Prostate gland (tissue), 2 donors: ENCODE results near the gene CERS6. TPM values are rescaled to one million over a fixed set of nuclear protein-coding genes. Genes with fewer than 3 reads are reported as not detected.
A peak's percentile ranks its signal among the peaks of the same experiment; 100 is the strongest.
"Not testable (repeated sequence)": the region's sequence is repeated elsewhere in the genome, so short reads cannot be mapped to it uniquely, and the experiment has no call there.

Source experiments
- DNase-seq: peaks from one replicate; pipeline ENCODE4 v3.0.0-alpha.2; 2019; ENCODE audit warnings: low spot score
- H3K27ac ChIP-seq, 2 donors: fragments of 200-600 bp; sonication (generic); 2 replicates each; pipeline ENCODE4 v1.5.1; 2017 to 2019
- H3K27me3 ChIP-seq: fragments of 200-600 bp; sonication (generic); replicated peaks from 2 replicates; pipeline ENCODE4 v1.5.1; 2019; ENCODE audit not compliant: insufficient read depth
- H3K36me3 ChIP-seq, 2 donors: fragments of 200-600 bp; sonication (generic); 1 replicate in 1 of 2; 2 replicates in 1 of 2; pipeline versions ENCODE4 v1.5.1 to v1.8.1; 2017 to 2019
- H3K4me1 ChIP-seq: fragments of 200-600 bp; sonication (generic); replicated peaks from 2 replicates; pipeline ENCODE4 v1.5.1; 2019
- H3K4me3 ChIP-seq, 2 donors: fragments of 200-600 bp; sonication (generic); 2 replicates each; pipeline ENCODE4 v1.5.1; 2017 to 2019
- H3K9me3 ChIP-seq: fragments of 200-600 bp; sonication (generic); 2 replicates; pipeline ENCODE4 v1.5.1; 2017
- POLR2A ChIP-seq: fragments of 450-650 bp; IDR thresholded peaks from one replicate; pipeline ENCODE4 v1.6.1; 2016; ENCODE audit warnings: antibody characterized with exemption, mild to moderate bottlenecking
- POLR2AphosphoS5 ChIP-seq: sonication (generic); formaldehyde crosslinking; IDR thresholded peaks from one replicate; pipeline ENCODE4 v1.6.1; 2017; ENCODE audit warnings: antibody characterized with exemption
- WGBS: methylation state at CpG from one replicate; pipeline ENCODE4 v1.1.5; 2018; 5-methylcytosine and 5-hydroxymethylcytosine counted together
- intact Hi-C: fragments of 100-400 bp; cut with DNase I; formaldehyde crosslinking; loops from one replicate; pipeline ENCODE4 v1.14.2; 2022
- total RNA-seq, 2 donors: library from RNA; depleted of rRNA; stranded (reverse); fragments of >200 nt; gene quantifications; one replicate each; pipeline ENCODE4 v1.1.0, GENCODE V29; 2016
- TF ChIP-seq, protein P1 (sequence below), 4 experiments: fragments of 200-600 bp in 2 of 4; fragments of 450-650 bp in 2 of 4; sonication (generic) in 2 of 4; IDR thresholded peaks; 1 replicate in 3 of 4; 2 replicates in 1 of 4; pipeline ENCODE4 v1.5.1; 2016 to 2019; ENCODE audit warnings: antibody characterized with exemption in 4 of 4, mild to moderate bottlenecking in 2 of 4, moderate library complexity in 2 of 4

The CERS6 gene, protein sequence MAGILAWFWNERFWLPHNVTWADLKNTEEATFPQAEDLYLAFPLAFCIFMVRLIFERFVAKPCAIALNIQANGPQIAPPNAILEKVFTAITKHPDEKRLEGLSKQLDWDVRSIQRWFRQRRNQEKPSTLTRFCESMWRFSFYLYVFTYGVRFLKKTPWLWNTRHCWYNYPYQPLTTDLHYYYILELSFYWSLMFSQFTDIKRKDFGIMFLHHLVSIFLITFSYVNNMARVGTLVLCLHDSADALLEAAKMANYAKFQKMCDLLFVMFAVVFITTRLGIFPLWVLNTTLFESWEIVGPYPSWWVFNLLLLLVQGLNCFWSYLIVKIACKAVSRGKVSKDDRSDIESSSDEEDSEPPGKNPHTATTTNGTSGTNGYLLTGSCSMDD
- 10 to 100 TPM; 30.1 to 67.8 TPM for total RNA-seq

DNA sequence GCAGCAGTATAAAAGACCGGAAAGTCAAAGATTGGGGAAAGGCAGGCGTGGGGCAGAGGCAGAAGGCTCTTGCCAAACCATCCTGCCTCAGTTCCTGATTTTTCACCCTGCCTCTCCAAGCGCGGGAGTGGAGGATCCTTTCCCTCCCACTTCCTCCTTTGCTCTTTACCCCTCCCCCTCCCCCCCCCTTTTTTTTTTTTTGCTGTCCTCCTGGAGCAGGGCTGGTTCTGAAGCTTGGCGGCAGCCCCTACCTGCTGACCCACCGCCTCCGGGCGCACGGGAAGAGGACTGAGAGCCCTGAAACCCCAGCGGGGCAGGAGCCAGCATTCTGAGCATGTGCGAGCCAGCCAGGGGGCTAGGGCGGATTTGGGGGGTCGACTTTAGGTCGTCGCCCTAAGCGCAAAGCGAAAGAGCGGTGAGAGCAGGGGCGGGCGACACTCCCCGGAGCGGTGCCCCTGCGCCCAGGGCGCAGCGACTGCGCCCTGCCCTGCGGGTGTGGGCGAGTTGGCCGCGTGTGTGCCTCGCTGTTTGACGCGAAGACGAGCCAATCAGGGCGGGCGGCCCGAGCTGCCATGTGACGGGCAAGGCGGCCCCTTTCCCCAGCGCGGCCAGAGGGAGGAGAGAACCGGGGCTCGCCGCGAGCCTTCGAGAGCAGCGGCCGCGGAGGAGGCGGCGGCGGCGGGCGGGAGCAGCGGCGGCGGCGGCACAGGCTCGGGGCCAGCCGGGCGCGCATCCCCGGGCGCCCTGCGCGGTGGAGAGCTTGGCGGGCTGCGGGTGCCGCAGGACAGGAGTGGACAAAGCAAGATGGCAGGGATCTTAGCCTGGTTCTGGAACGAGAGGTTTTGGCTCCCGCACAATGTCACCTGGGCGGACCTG lies at the start of gene CERS6:
CERS6 (plus strand) TSS at position 628 of the 876 bp plus-strand sequence; CDS start at position 805, 177 bp downstream.
- peak within 1 kb of the TSS; percentile 92 to 94 for H3K4me3 ChIP-seq
- no peaks in the 10 kb centered on the region for H3K27me3 ChIP-seq
- peak; percentile 97 for DNase-seq
- WGBS: under 1% methylated on average over 65 of the region's 72 CpGs
- H3K36me3 ChIP-seq: no peaks in the 10 kb centered on the region
- H3K9me3 ChIP-seq: no peaks in the 10 kb centered on the region
- H3K4me1 ChIP-seq: no peaks in the 10 kb centered on the region
- intact Hi-C loops: loop anchor here (5.0 to 10.0 kb wide), 4 partner anchors 109 to 241 kb away; partner anchors contain the start of gene STK39
- TF ChIP-seq POLR2A (peak; percentile 93), POLR2AphosphoS5 (peak; percentile 89)
- TF ChIP-seq, protein P1, sequence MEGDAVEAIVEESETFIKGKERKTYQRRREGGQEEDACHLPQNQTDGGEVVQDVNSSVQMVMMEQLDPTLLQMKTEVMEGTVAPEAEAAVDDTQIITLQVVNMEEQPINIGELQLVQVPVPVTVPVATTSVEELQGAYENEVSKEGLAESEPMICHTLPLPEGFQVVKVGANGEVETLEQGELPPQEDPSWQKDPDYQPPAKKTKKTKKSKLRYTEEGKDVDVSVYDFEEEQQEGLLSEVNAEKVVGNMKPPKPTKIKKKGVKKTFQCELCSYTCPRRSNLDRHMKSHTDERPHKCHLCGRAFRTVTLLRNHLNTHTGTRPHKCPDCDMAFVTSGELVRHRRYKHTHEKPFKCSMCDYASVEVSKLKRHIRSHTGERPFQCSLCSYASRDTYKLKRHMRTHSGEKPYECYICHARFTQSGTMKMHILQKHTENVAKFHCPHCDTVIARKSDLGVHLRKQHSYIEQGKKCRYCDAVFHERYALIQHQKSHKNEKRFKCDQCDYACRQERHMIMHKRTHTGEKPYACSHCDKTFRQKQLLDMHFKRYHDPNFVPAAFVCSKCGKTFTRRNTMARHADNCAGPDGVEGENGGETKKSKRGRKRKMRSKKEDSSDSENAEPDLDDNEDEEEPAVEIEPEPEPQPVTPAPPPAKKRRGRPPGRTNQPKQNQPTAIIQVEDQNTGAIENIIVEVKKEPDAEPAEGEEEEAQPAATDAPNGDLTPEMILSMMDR (IDR thresholded peaks at IDR 0.05): peak in 1 of 4 experiments; percentile 31
- peak within 1 kb of the TSS; percentile 89 for H3K27ac ChIP-seq

DNA sequence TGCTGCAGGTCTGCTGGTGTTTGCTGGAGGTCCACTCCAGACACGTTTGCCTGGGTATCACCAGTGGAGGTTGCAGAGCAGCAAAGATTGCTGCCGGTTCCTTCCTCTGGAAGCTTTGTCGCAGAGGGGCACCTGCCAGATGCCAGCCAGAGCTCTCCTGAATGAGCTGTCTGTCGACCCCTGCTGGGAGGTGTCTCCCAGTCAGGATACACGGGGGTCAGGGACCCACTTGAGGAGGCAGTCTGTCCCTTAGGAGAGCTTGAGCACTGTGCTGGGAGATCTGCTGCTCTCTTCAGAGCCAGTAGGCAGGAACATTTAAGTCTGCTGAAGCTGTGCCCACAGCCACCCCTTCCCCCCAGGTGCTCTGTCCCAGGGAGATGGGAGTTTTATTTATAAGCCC lies 43.8 kb upstream of the CERS6 start:
- H3K36me3 ChIP-seq, intact Hi-C loops, H3K27me3 ChIP-seq, DNase-seq, H3K4me3 ChIP-seq, H3K27ac ChIP-seq, H3K4me1 ChIP-seq, H3K9me3 ChIP-seq: not testable (repeated sequence)
- 86% methylated on average over 5 of the region's 5 CpGs for WGBS

DNA sequence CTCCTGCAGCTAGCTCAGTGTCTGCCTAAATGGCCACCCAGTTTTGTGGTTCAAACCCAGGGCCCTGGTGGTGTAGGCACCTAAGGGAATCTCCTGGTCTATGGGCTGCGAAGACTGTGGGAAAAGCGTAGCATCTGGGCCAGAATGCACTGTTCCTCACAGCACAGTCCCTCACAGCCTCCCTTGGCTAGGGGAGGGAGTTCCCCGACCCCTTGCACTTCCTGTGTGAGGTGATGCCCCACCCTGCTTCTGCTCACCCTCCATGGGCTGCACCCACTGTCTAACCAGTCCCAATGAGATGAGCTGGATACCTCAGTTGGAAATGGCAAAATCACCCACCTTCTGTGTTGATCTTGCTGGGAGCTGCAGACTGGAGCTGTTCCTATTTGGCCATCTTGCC lies 43.0 kb upstream of the CERS6 start:
- H3K27ac ChIP-seq, H3K27me3 ChIP-seq, DNase-seq, H3K9me3 ChIP-seq, H3K4me3 ChIP-seq, H3K4me1 ChIP-seq, H3K36me3 ChIP-seq, intact Hi-C loops: not testable (repeated sequence)
- WGBS: 100% methylated on average over 2 of the region's 3 CpGs

GRCh38 chr2:168416555-168416954 lies 39.5 kb upstream of the CERS6 start:
- no peak for TF ChIP-seq POLR2AphosphoS5
- TF ChIP-seq POLR2A: no peak
- TF ChIP-seq, protein P1 (IDR thresholded peaks at IDR 0.05): no peak
- intact Hi-C loops: no loop called here
- Histone ChIP-seq H3K36me3 (no peaks in the 10 kb centered on the region), H3K27me3 (no peaks in the 10 kb centered on the region), H3K9me3 (no peaks in the 10 kb centered on the region), H3K4me3 (no peak overlapping the region), H3K4me1 (no peaks in the 10 kb centered on the region), H3K27ac (no peak overlapping the region)
- no peak for DNase-seq

DNA sequence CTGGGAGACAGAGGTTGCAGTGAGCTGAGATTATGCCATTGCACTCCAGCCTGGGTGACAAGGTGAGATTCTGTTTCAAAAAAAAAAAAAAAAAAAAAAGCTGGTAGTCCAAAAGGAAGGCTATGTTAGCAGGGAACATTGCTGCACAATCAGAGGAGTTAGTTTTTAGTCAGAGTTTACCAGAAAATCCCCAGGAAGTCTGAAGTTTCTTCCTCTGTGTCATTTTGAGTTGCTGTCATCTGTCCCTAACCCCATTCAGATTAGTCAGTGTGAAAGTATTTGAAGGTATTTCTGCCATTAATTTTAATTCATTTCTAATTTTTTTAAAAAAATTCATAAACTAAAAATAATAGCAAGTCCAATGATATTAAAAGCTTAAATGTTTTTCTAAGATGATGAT lies 33.5 kb upstream of the CERS6 start:
- no peak overlapping the region for H3K27ac ChIP-seq
- intact Hi-C loops: no loop called here

More for the DNA sequence above, 33.5 kb upstream of the CERS6 start:
- Histone ChIP-seq H3K27me3 (no peaks in the 10 kb centered on the region), H3K4me3 (no peak overlapping the region), H3K36me3 (no peaks in the 10 kb centered on the region), H3K9me3 (no peaks in the 10 kb centered on the region), H3K4me1 (no peaks in the 10 kb centered on the region)
- DNase-seq: no peak
- TF ChIP-seq POLR2A (no peak), POLR2AphosphoS5 (no peak)
- TF ChIP-seq, protein P1 (IDR thresholded peaks at IDR 0.05): no peak
